ENCODE results near the gene MTMR11.
"Not testable (repeated sequence)": the region's sequence is repeated elsewhere in the genome, so short reads cannot be mapped to it uniquely, and the experiment has no call there.

MTMR11 gene

DNA sequence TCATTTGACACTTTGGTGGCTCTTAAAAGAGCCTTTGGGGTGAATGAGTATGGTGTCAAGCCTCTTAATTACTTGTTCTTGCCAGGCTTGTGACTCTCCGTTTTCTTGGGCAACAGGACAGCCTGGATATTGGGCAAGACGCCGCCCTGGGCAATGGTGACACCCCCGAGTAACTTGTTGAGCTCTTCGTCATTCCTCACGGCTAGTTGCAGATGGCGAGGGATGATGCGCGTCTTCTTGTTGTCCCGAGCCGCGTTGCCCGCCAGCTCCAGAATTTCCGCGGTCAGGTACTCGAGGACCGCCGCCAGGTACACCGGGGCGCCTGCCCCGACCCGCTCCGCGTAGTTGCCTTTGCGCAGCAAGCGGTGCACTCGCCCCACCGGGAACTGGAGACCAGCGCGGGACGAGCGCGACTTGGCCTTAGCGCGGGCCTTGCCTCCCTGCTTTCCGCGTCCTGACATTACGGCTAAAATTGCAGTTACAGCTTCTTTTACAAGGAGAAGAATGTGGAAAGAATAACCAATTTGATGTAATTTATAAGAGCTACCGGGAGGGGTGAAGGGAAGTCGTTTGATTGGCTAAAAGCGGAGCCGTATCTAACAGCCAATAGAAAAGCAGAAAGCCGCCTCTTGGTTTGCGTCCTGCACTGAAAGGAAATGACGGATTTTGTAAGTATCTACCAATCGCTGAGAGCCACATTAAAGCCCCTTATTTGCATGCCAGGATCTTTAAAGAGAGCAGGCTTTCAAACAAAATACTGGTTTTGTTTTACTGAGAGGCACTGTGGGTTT lies 49.0 kb downstream of the MTMR11 start:
- Histone ChIP-seq H3K36me3 (ENCODE audit: control insufficient read depth, insufficient read depth, low read length) (no peaks in the 10 kb centered on the region), H3K9ac (ENCODE audit: low read length) (peak overlapping the region; percentile 90), H3K27me3 (ENCODE audit: control insufficient read depth, insufficient read depth, low read length) (no peaks in the 10 kb centered on the region), H3K9me3 (ENCODE audit: control insufficient read depth, low read length) (no peaks in the 10 kb centered on the region), H3K4me3 (ENCODE audit: low read length) (peak overlapping the region; percentile 66), H3K4me1 (ENCODE audit: control insufficient read depth, insufficient read depth, low read length) (no peaks in the 10 kb centered on the region)

DNA sequence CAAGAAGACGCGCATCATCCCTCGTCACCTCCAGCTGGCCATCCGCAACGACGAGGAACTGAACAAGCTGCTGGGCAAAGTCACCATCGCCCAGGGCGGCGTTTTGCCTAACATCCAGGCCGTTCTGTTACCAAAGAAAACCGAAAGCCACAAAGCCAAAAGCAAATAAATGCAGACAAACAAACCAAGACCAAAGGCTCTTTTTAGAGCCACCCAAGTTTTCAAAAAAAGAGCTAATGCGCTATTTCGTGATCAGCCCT lies 49.6 kb downstream of the MTMR11 start:
- not testable (repeated sequence) for H3K4me1 ChIP-seq (ENCODE audit: control insufficient read depth, insufficient read depth, low read length); H3K27me3 ChIP-seq (ENCODE audit: control insufficient read depth, insufficient read depth, low read length); H3K36me3 ChIP-seq (ENCODE audit: control insufficient read depth, insufficient read depth, low read length); H3K9me3 ChIP-seq (ENCODE audit: control insufficient read depth, low read length)
- Histone ChIP-seq H3K9ac (ENCODE audit: low read length) (peak overlapping the region; percentile 90), H3K4me3 (ENCODE audit: low read length) (peak overlapping the region; percentile 53)

DNA sequence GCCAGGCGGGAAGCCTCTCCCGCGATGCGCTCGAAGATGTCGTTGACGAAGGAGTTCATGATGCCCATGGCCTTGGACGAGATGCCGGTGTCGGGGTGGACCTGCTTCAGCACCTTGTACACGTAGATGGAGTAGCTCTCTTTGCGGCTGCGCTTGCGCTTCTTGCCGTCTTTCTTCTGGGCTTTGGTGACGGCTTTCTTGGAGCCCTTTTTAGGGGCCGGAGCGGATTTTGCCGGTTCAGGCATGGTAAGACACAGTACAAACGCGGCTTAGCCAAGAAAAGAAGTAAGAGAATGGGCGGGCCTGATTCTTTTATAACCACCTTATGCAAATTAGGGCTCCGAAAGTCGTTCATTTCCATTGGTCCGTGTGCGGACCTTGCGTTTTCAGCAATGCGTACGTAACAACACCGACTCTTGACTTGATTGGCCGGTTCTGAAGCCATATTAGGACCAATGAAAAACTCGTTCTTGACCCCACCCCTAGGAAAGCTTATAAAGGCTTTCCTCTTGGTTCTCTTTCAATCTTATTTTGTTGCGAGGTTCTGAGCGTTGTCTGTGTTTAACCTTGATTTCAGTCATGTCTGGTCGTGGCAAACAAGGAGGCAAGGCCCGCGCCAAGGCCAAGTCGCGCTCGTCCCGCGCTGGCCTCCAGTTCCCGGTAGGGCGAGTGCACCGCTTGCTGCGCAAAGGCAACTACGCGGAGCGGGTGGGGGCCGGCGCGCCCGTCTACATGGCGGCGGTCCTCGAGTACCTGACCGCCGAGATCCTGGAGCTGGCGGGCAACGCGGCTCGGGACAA lies 50.1 kb downstream of the MTMR11 start:
- H3K36me3 ChIP-seq (ENCODE audit: control insufficient read depth, insufficient read depth, low read length), result no peaks in the 10 kb centered on the region
- H3K9me3 ChIP-seq (ENCODE audit: control insufficient read depth, low read length), result no peaks in the 10 kb centered on the region
- H3K27me3 ChIP-seq (ENCODE audit: control insufficient read depth, insufficient read depth, low read length), result no peaks in the 10 kb centered on the region
- H3K4me3 ChIP-seq (ENCODE audit: low read length), result peak overlapping the region; percentile 53
- peak overlapping the region; percentile 90 for H3K9ac ChIP-seq (ENCODE audit: low read length)
- H3K4me1 ChIP-seq (ENCODE audit: control insufficient read depth, insufficient read depth, low read length), result no peaks in the 10 kb centered on the region

DNA sequence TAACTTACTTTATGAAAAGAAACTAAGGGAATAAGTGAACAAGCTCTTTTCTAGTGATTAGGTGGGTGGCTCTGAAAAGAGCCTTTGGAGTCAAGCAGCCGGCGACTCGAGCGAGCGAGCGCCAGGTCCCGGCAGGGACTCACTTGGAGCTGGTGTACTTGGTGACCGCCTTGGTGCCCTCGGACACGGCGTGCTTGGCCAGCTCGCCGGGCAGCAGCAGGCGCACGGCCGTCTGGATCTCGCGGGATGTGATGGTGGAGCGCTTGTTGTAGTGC lies 50.6 kb downstream of the MTMR11 start:
- not testable (repeated sequence) for H3K4me1 ChIP-seq (ENCODE audit: control insufficient read depth, insufficient read depth, low read length); H3K9me3 ChIP-seq (ENCODE audit: control insufficient read depth, low read length); H3K36me3 ChIP-seq (ENCODE audit: control insufficient read depth, insufficient read depth, low read length); H3K27me3 ChIP-seq (ENCODE audit: control insufficient read depth, insufficient read depth, low read length)
- peak overlapping the region; percentile 29 for H3K4me3 ChIP-seq (ENCODE audit: low read length)
- peak overlapping the region; percentile 90 for H3K9ac ChIP-seq (ENCODE audit: low read length)

DNA sequence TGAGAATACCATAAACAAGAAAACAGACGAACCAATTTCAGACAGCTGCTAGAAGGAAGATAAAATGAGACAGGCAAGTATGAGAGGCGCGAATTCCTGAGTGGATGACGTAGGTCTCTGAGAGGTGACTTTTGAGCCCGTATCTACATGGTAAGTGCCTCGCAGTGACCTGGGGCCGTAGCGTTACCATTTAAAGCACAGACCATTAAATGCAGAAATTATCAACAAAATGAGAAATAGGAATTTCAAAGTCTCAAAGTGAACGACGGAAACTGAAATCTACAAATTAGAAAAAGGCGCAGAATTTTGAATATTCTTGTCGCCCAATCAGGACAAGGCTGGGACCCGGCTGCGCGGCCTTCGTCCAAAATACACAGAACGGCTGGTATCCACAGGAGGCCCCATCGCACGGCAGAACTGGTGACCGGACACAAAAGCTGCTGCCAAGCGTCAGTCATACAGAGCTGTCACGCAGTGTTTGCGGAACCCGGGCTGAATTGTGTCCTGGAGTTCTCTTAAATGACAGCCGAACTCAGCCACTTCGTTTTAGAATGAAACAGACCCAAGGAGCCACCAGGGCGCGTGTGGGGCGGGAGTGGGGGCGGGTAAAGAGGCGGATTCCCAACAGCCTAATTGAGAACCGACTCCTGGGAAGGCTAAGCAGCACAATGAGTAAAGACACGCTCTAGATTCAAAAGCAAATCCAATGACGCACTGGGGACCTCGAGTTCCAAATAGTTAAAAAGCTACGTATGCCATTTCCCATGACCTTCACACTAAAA lies 51.1 kb downstream of the MTMR11 start:
- Histone ChIP-seq H3K4me3 (ENCODE audit: low read length) (peak overlapping the region; percentile 29), H3K9me3 (ENCODE audit: control insufficient read depth, low read length) (no peaks in the 10 kb centered on the region), H3K4me1 (ENCODE audit: control insufficient read depth, insufficient read depth, low read length) (no peaks in the 10 kb centered on the region), H3K27me3 (ENCODE audit: control insufficient read depth, insufficient read depth, low read length) (no peaks in the 10 kb centered on the region), H3K36me3 (ENCODE audit: control insufficient read depth, insufficient read depth, low read length) (no peaks in the 10 kb centered on the region), H3K9ac (ENCODE audit: low read length) (peak overlapping the region; percentile 90)

DNA sequence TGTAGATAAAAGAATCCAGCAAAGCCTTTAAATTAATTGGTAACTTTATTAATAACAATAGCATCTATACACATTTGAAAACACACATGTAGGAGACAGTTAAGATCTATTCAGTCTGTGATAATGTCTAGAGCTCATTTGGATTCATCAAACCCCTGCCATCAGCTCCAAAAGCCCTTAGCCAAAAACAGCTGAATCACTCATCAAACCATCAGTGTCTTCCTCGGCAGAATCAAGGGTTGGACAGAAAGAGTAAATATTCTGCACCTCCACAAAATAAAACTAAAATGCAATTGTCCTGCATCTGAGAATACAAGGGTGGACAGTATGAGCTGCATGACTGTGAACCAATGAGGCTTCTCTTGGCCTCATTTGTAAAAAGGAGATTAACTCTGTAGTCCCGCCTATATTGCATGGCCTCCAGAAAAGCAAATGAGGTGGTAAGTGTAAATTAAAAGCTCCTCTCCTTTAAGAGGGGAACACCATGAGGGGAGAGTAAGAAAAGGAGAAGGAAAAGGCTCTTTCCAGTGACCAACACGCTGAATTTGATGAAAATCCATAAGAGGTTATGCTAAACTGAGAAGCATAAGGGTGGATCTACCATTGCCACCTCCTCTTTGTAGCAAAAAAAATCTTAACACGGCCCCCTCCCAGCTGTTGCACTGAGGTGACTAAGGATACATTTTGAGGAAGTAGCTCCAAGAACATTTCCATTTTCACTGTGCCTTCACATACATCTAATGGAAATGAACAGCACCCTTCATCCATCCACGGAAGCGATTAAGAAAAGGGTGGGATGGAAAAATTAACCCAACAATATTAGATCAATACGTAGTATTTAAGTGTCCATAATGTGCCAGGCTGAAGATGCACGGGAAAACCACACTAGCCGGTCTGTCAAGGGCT lies 52.0 kb downstream of the MTMR11 start:
- H3K4me1 ChIP-seq (ENCODE audit: control insufficient read depth, insufficient read depth, low read length), result no peaks in the 10 kb centered on the region

DNA sequence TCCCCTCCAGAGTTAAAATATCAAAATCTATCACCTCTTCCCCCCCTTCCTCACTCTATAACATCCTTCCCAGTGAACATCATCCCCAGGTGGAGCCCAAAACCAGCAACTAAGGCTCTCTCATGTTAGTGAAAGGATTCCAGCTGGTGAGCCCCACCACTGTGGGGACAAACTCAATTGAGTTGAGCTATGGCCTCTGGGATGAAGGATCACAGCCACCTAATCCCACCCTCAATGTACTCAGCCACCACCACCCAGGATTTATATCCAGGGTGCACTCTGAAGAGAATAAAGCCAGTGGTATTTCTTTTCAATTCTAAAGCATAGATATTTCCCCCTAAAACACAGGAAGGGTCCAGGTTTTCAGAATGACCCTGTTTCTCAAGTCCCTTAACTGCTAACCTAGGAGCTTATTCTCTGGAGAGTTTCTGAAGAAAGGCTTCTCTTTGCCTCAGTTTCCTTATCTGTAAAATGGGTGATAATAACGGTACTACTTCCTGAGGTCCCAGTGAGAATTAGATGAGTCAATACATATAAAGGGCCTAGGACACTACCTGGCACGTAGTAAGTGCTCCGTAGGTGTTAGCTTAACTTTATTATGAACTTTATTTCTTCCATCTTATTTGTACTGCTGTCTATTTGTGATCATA lies 53.0 kb downstream of the MTMR11 start:
- H3K4me3 ChIP-seq (ENCODE audit: low read length), result no peak overlapping the region
- no peak overlapping the region for H3K9ac ChIP-seq (ENCODE audit: low read length)
- H3K9me3 ChIP-seq (ENCODE audit: control insufficient read depth, low read length), result no peaks in the 10 kb centered on the region
- H3K36me3 ChIP-seq (ENCODE audit: control insufficient read depth, insufficient read depth, low read length), result no peaks in the 10 kb centered on the region
- H3K27me3 ChIP-seq (ENCODE audit: control insufficient read depth, insufficient read depth, low read length), result no peaks in the 10 kb centered on the region
- H3K4me1 ChIP-seq (ENCODE audit: control insufficient read depth, insufficient read depth, low read length), result no peaks in the 10 kb centered on the region

More for the DNA sequence above, 52.0 kb downstream of the MTMR11 start:
- Histone ChIP-seq H3K9ac (ENCODE audit: low read length) (peak overlapping the region; percentile 90), H3K27me3 (ENCODE audit: control insufficient read depth, insufficient read depth, low read length) (no peaks in the 10 kb centered on the region), H3K9me3 (ENCODE audit: control insufficient read depth, low read length) (no peaks in the 10 kb centered on the region), H3K36me3 (ENCODE audit: control insufficient read depth, insufficient read depth, low read length) (no peaks in the 10 kb centered on the region), H3K4me3 (ENCODE audit: low read length) (peak overlapping the region; percentile 29)

DNA sequence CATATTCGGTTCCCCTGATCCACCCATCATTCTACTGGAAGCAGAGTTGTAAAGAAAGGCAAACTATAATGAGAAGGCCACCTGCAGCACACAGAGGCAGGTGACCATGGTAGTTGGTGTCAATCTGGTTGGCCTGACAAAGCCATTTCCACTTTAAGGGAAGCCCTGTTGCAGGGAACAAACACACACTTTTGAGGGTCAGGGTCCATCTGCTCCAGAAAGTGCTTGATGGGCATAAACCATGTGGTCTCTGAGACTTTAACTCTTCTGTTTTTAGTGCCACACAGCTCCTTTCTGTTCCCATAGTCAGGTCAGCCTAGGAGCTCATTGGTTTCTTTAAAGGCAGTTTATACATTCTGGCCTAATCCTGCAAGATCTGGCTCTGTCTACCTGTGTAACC lies 54.8 kb downstream of the MTMR11 start:
- no peak overlapping the region for H3K4me3 ChIP-seq (ENCODE audit: low read length)
- H3K4me1 ChIP-seq (ENCODE audit: control insufficient read depth, insufficient read depth, low read length), result no peaks in the 10 kb centered on the region
- no peaks in the 10 kb centered on the region for H3K36me3 ChIP-seq (ENCODE audit: control insufficient read depth, insufficient read depth, low read length)
- no peaks in the 10 kb centered on the region for H3K27me3 ChIP-seq (ENCODE audit: control insufficient read depth, insufficient read depth, low read length)
- H3K9me3 ChIP-seq (ENCODE audit: control insufficient read depth, low read length), result no peaks in the 10 kb centered on the region
- H3K9ac ChIP-seq (ENCODE audit: low read length), result no peak overlapping the region

DNA sequence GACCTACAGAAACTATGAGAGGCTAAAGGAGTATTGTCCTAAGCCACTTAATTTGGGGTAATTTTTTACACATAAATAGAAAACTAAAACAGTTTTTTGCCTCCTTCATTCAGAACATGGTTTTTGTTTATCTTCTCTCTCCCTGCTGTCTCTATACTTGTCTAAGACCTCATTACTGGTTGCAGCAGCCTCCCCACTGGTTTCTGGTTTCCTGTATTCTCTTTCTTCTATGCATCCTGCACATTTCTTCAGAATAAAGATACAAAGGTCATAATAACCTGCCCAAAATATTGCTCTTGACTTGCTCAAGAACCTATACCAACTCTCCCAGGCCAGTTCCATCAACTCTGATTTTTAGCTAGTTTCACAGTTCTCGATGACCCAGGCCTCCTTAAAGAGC lies 57.1 kb downstream of the MTMR11 start:
- Histone ChIP-seq H3K9me3 (ENCODE audit: control insufficient read depth, low read length) (no peaks in the 10 kb centered on the region), H3K27me3 (ENCODE audit: control insufficient read depth, insufficient read depth, low read length) (no peaks in the 10 kb centered on the region), H3K4me1 (ENCODE audit: control insufficient read depth, insufficient read depth, low read length) (no peaks in the 10 kb centered on the region), H3K4me3 (ENCODE audit: low read length) (no peak overlapping the region), H3K36me3 (ENCODE audit: control insufficient read depth, insufficient read depth, low read length) (no peaks in the 10 kb centered on the region), H3K9ac (ENCODE audit: low read length) (no peak overlapping the region)

Measured in mucosa of stomach (tissue), 1 donor.